ENCODE data around the gene KRTAP15-1. TPM values are rescaled to one million over a fixed set of nuclear protein-coding genes. Genes with fewer than 3 reads are reported as not detected.

Gene KRTAP15-1
- total RNA-seq, 2 experiments from 2014 or later: not detected

- Mint-ChIP-seq H3K4me3 (no peak within 1 kb of the TSS), H3K27ac (no peak within 1 kb of the TSS), H3K27me3 (peaks cover 6% of the 10 kb centered on the region), H3K4me1 (ENCODE audit: low read depth) (no peaks in the 10 kb centered on the region), H3K36me3 (ENCODE audit: low read depth) (no peaks in the 10 kb centered on the region), H3K9me3 (no peaks in the 10 kb centered on the region)
- DNase-seq (no peak), ATAC-seq (ENCODE audit: poor library complexity) (no peak)
- H3K4me3 ChIP-seq (ENCODE audit: low read length): no peak within 1 kb of the TSS
- no peaks in the 10 kb centered on the region for H3K9me3 ChIP-seq (ENCODE audit: control insufficient read depth in 1 of 2, insufficient read depth in 1 of 2, low read length in 2 of 2)
- no peak for TF ChIP-seq CTCF (IDR thresholded peaks at IDR 0.05)
- ChIA-PET POLR2A (no interaction called here), CTCF (no interaction called here)
- no peaks in the 10 kb centered on the region for H3K36me3 ChIP-seq (ENCODE audit: insufficient read depth, low read length)
- no peaks in the 10 kb centered on the region for H3K27me3 ChIP-seq (ENCODE audit: control insufficient read depth in 1 of 2, insufficient read depth in 2 of 2, low read length in 2 of 2)
- intact Hi-C loops (cut with DNase I, micrococcal nuclease): no loop called here
- H3K4me1 ChIP-seq (ENCODE audit: insufficient read depth, low read length): no peaks in the 10 kb centered on the region
- H3K27ac ChIP-seq (ENCODE audit: low read depth in 1 of 2, low read length in 2 of 2): no peak within 1 kb of the TSS
Measured at GRCh38 chr21:30480145-30480544, 40.1 kb downstream of the KRTAP15-1 start, which contains the start of gene KRTAP19-1. Gene KRTAP19-1 (minus strand): TSS chr21:30480367. CDS start chr21:30480317, 50 bp downstream.

- Histone ChIP-seq H3K36me3 (ENCODE audit: insufficient read depth, low read length) (no peaks in the 10 kb centered on the region), H3K4me1 (ENCODE audit: insufficient read depth, low read length) (no peaks in the 10 kb centered on the region), H3K27ac (ENCODE audit: low read depth in 1 of 2, low read length in 2 of 2) (no peak overlapping the region), H3K9me3 (ENCODE audit: control insufficient read depth in 1 of 2, insufficient read depth in 1 of 2, low read length in 2 of 2) (peaks cover 6 to 11% of the 10 kb centered on the region in 2 experiments), H3K4me3 (ENCODE audit: low read length) (no peak overlapping the region), H3K27me3 (ENCODE audit: control insufficient read depth in 1 of 2, insufficient read depth in 2 of 2, low read length in 2 of 2) (no peaks in the 10 kb centered on the region)
- H3K9me3 Mint-ChIP-seq: peaks cover 3% of the 10 kb centered on the region
- DNase-seq (no peak), ATAC-seq (ENCODE audit: poor library complexity) (no peak)
- H3K27ac Mint-ChIP-seq: no peak overlapping the region
- H3K27me3 Mint-ChIP-seq: peaks cover 6% of the 10 kb centered on the region
- no peaks in the 10 kb centered on the region for H3K36me3 Mint-ChIP-seq (ENCODE audit: low read depth)
- TF ChIP-seq CTCF (IDR thresholded peaks at IDR 0.05): no peak
- ChIA-PET CTCF (no interaction called here), POLR2A (no interaction called here)
- intact Hi-C loops (cut with DNase I, micrococcal nuclease): no loop called here
- no peaks in the 10 kb centered on the region for H3K4me1 Mint-ChIP-seq (ENCODE audit: low read depth)
- no peak overlapping the region for H3K4me3 Mint-ChIP-seq
Measured at GRCh38 chr21:30482130-30482529, 42.1 kb downstream of the KRTAP15-1 start.

GRCh38 chr21:30486180-30486579, 46.1 kb downstream of the KRTAP15-1 start:
- intact Hi-C loops (cut with DNase I, micrococcal nuclease): no loop called here
- no peaks in the 10 kb centered on the region for H3K27me3 Mint-ChIP-seq
- Histone ChIP-seq H3K4me3 (ENCODE audit: low read length) (no peak overlapping the region), H3K36me3 (ENCODE audit: insufficient read depth, low read length) (no peaks in the 10 kb centered on the region), H3K9me3 (ENCODE audit: control insufficient read depth in 1 of 2, insufficient read depth in 1 of 2, low read length in 2 of 2) (peaks cover 10 to 14% of the 10 kb centered on the region in 2 experiments), H3K27ac (ENCODE audit: low read depth in 1 of 2, low read length in 2 of 2) (no peak overlapping the region), H3K27me3 (ENCODE audit: control insufficient read depth in 1 of 2, insufficient read depth in 2 of 2, low read length in 2 of 2) (no peaks in the 10 kb centered on the region), H3K4me1 (ENCODE audit: insufficient read depth, low read length) (no peaks in the 10 kb centered on the region)
- ChIA-PET CTCF (no interaction called here), POLR2A (no interaction called here)
- no peak for ATAC-seq (ENCODE audit: poor library complexity)
- no peaks in the 10 kb centered on the region for H3K4me1 Mint-ChIP-seq (ENCODE audit: low read depth)
- TF ChIP-seq CTCF (IDR thresholded peaks at IDR 0.05): no peak
- no peak for DNase-seq
- H3K9me3 Mint-ChIP-seq: peaks cover 3% of the 10 kb centered on the region
- no peaks in the 10 kb centered on the region for H3K36me3 Mint-ChIP-seq (ENCODE audit: low read depth)
- no peak overlapping the region for H3K27ac Mint-ChIP-seq
- no peak overlapping the region for H3K4me3 Mint-ChIP-seq
